ENCODE results near the gene KRTAP3-1.
"Not testable (repeated sequence)": the region's sequence is repeated elsewhere in the genome, so short reads cannot be mapped to it uniquely, and the experiment has no call there.

The KRTAP3-1 gene

DNA sequence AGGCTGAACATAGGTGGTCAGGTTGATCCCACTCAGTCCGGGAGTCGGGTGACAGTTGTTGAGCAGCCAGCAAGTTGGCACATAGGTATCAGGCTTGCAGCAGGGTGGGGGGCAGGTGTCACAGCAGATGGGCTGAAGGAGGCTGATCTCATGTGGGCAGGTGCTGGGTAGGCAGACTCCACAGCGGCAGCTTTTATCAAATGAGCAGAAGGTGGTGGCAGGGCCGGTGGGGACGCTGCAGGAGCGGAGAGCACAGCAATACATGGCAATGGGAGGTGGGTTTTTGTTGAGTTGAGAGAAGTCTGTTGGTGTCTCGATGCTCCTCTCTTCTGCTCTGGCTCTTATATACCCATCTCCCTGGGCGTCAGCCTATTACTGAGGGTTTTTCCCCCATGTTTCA lies at the start of gene KRTAP3-1:
Gene KRTAP3-1, minus strand, starts transcription at position 318 of the 400 bp plus-strand sequence. Its CDS starts 54 bp downstream, at position 264.
- H3K4me3 ChIP-seq (ENCODE audit: low read depth, low read length), result no peak within 1 kb of the TSS

DNA sequence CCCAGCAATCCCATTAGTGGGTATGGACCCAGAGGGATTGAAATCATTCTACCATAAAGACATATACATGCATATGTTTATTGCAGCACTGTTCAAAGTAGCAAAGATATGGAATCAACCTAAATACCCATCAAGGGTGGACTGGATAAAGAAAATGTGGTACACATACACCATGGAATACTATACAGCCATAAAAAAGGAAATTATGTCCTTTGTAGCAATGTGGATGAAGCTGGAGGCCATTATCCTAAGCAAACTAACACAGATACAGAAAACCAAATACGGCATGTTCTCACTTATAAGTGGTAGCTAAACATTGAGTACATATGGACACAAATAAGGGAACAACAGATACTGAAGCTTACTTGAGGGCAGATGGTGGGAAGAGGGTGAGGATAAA lies 48.6 kb upstream of the KRTAP3-1 start:
- H3K4me3 ChIP-seq (ENCODE audit: low read depth, low read length), result no peak overlapping the region

- not testable (repeated sequence) for H3K4me3 ChIP-seq (ENCODE audit: low read depth, low read length)
Measured at GRCh38 chr17:41055130-41055529, 46.2 kb upstream of the KRTAP3-1 start, which contains the start of gene KRTAP2-2. TSS of gene KRTAP2-2 (minus strand) at chr17:41055230. CDS start at chr17:41055211, 19 bp downstream.

DNA sequence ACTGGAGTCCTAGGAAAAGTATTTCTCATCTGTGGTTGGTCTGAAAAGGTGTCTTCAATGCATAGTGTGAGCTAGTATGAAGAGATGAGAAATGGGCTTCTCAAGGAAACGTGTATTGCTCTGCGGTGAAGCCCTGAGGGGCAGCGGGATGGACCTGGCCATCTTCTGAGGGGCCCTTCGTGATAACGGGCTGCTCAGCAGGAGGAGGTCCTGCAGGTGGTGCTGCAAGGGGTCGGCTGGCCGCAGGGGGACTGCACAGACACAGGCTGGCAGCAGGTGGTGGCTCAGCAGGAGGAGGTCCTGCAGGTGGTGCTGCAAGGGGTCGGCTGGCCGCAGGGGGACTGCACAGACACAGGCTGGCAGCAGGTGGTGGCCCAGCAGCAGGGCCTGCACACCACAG lies 45.6 kb upstream of the KRTAP3-1 start:
- not testable (repeated sequence) for H3K4me3 ChIP-seq (ENCODE audit: low read depth, low read length)

DNA sequence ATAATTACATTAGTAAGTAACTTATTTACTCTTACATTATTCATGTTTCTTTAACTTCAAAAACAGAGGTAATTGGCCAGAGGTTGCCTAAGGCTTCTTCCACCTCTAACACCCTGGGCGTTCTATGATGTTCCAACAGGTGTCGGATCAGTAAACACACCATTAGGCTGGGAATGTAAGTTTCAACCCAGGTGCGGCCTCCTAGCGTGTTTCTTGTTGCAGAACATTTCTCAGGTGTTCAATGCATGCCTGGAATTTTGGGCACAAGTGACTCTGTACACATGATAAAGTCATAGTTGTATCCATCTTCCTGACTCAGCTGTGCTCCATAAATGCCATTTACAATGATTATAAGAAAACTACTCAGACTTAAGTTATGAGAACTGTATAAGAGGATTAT lies 45.1 kb upstream of the KRTAP3-1 start:
- no peak overlapping the region for H3K4me3 ChIP-seq (ENCODE audit: low read depth, low read length)

DNA sequence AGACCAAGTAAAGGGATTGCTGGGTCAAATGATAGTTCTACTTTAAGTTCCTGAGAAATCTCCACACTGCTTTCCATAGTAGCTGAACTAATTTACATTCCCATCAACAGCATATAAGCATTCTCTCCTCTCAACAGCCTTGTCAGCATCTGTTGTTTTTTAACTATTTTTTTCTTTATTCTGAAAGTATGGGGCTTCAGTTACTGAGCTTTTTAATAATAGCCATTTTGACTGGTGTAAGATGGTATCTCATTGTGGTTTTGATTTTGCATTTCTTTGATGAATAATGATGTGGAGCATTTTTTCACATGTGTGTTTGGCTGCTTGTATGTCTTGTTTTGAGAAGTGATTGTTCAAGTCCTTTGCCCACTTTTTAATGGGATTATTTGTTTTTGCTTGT lies 43.6 kb upstream of the KRTAP3-1 start:
- no peak overlapping the region for H3K4me3 ChIP-seq (ENCODE audit: low read depth, low read length)

DNA sequence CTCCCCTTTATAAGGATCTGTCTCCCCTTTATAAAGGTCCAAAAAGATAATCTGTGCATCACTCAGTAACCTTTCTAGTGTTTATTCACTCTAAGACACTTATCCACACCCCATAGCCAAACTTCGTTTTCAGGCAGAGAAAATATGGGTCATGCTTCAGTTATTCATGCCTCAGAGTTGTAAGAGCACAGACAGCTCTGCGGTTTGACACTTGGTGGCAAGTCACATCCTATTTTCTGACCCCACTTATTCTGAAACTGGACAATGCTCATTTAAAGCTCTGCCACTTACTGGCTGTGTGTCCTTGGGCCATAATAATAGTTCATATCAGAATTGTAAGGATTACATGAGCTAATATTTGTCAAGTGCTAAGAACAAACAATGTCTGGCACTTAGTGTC lies 40.2 kb upstream of the KRTAP3-1 start:
- no peak overlapping the region for H3K4me3 ChIP-seq (ENCODE audit: low read depth, low read length)

DNA sequence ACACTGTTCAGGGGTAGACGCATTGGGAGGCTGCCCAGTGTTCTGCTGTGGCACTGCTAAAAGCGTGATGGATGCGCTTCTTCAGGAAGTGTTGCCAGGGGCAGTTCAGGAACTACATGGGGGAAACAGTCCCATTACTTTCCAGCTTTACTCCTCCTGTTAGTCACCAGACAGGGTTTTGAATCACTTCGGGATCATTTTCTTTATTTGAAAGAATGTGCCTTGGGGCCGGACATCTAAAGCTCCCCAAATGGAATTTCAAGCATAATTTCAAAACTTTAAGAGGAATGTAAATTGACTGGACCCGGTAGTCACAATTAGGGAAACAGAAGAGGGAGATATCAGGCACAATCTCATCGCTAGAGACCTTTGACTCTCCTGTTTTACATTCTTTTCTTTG lies 39.5 kb upstream of the KRTAP3-1 start:
- H3K4me3 ChIP-seq (ENCODE audit: low read depth, low read length), result no peak overlapping the region

GRCh38 chr17:41046735-41047465 lies 38.0 kb upstream of the KRTAP3-1 start, which contains the start of gene KRTAP2-1:
TSS of gene KRTAP2-1 (minus strand) at chr17:41047316. CDS start at chr17:41047267, 49 bp downstream.
- H3K4me3 ChIP-seq (ENCODE audit: low read depth, low read length), result not testable (repeated sequence)

DNA sequence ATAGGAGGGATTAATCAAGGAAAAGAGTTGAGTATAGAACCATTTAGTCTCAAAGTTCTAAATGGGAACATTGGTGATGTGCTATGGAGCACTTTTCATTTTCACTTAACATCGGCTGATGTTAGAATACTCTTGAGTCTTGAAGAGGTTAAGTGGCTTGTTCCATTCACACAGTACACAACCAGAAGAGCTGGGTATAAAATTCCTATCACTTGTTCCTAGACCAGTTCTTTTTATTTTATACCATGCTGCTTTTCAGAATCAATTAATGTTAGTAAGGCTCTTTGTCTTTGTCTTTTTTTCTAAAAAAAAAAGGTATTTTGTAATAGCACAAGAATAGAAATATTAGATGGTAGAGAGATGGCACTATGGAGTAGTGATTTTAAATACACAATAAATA lies 34.0 kb upstream of the KRTAP3-1 start:
- H3K4me3 ChIP-seq (ENCODE audit: low read depth, low read length), result no peak overlapping the region

- not testable (repeated sequence) for H3K4me3 ChIP-seq (ENCODE audit: low read depth, low read length)
Measured at GRCh38 chr17:41040783-41041571, 32.0 kb upstream of the KRTAP3-1 start, which contains the start of gene KRTAP1-1. TSS of gene KRTAP1-1 (minus strand) at chr17:41041450. CDS start at chr17:41041397, 53 bp downstream.

DNA sequence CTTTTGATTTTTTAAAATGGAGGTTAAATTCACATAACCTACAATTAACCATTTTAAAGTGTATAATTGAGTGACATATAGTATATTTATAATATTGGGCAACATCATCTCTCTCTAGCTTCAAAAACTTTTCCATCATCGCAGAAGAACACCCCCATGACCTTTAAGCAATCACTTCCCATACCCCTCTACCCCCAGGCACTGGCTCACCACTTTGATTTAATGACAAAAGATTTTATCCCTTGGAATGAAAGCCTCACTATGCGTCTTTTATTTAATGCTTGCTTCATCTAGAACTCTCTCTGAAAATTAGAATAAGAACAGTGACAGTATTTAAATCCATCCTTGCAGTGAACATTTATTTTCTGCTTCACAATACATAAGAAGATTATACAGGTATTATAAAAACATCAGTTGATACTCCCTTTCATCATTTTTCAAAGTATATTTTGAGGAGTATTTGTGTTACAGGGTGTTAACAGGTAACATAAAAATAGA lies 29.0 kb upstream of the KRTAP3-1 start:
- H3K4me3 ChIP-seq (ENCODE audit: low read depth, low read length), result no peak overlapping the region

DNA sequence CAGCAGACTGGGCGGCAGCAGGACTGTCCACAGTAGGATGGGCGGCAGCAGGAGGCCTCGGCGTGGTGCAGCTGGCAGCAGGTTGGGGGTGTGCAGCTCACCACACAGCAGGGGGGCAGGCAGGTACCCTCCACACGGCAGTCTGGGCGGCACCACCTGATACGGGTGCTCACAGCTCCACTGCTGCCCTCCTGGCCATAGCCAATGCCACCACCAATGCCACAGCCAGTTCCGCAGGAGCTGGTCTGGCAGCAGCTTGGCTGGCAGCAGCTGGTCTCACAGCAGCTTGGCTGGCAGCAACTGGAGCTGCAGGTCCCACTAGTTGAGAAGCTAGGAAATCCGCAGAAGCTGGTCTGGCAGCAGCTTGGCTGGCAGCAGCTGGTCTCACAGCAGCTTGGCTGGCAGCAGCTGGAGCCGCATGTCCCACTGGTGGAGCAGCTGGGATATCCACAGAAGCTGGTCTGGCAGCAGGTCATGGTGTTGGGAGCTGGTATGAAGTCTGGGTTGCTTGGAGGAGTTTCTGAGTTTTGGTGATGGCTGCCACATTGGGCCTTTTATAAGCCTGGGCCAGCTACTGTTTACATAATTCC lies 25.5 kb upstream of the KRTAP3-1 start, which contains the start of gene KRTAP1-3:
Gene KRTAP1-3, minus strand, starts transcription at position 529 of the 590 bp plus-strand sequence. Its CDS starts 53 bp downstream, at position 476.
- not testable (repeated sequence) for H3K4me3 ChIP-seq (ENCODE audit: low read depth, low read length)

- H3K4me3 ChIP-seq (ENCODE audit: low read depth, low read length), result no peak within 1 kb of the TSS
Measured at GRCh38 chr17:41029633-41030245, 20.8 kb upstream of the KRTAP3-1 start, which contains the start of gene KRTAP1-4. TSS of gene KRTAP1-4 (minus strand) at chr17:41030195. CDS start at chr17:41030078, 117 bp downstream.

DNA sequence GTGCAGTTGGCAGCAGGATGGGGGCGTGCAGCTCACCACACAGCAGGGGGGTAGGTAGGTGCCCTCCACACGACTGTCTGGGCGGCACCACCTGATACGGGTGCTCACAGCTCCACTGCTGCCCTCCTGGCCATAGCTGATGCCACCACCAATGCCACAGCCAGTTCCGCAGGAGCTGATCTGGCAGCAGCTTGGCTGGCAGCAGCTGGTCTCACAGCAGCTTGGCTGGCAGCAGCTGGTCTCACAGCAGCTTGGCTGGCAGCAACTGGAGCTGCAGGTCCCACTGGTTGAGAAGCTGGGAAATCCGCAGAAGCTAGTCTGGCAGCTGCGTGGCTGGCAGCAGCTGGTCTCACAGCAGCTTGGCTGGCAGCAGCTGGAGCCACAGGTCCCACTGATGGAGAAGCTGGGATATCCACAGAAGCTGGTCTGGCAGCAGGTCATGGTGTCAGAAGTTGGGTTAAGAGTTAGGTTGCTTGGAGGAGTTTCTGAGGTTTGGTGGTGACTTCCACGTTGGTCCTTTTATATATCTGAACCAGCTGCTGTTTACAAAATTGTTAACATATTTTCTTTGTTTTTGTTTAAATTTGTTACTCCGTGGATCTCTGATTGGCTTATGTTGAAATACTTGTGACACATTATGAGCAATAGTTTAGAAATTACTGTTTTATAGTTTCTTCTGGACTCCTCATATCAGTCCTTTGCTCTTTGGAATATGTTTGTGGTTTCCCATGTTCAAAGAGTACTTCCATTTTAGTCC lies 18.0 kb upstream of the KRTAP3-1 start, which contains the start of gene KRTAP1-5:
Gene KRTAP1-5, minus strand, starts transcription at position 494 of the 757 bp plus-strand sequence. Its CDS starts 53 bp downstream, at position 441.
- no peak within 1 kb of the TSS for H3K4me3 ChIP-seq (ENCODE audit: low read depth, low read length)

DNA sequence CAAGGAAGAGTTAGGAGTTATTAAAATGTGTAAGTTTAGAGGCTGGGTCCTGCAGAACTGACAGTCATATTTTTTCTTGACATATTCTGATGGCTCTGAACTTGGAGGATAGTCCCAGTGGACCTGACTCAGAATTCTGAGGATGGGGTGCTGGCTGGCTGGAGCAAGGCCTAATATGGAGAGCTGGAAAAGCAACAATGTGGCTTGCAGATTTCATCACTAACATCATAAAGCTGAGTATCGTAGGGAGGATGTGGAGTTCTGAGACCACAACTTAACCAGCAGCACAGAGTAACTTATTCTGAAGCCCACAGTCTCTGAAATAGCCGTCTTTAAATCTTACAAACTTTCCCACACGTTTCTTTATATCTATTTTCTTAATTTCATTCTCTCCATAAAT lies 15.8 kb upstream of the KRTAP3-1 start:
- H3K4me3 ChIP-seq (ENCODE audit: low read depth, low read length), result no peak overlapping the region

GRCh38 chr17:41020336-41020735 lies 11.4 kb upstream of the KRTAP3-1 start:
- H3K4me3 ChIP-seq (ENCODE audit: low read depth, low read length), result no peak overlapping the region

DNA sequence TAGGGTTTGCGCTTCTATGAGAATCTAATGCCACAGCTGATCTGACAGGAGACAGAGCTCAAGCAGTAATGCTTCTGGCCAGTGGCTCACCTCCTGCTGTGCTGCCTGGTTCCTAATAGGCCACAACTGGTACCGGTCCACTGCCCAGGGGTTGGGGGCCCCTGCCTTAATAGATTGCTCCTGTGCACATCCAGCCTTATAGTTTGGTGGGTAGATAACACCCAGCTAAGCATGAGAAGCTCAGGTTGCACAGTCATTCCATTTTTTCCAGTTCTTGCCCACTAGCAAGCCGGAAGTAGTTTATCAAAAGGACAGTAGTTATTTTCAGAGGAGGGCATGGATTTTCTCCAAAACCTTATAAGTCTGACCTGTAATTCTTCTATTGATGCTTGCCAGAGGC lies 10.5 kb upstream of the KRTAP3-1 start:
- no peak overlapping the region for H3K4me3 ChIP-seq (ENCODE audit: low read depth, low read length)

DNA sequence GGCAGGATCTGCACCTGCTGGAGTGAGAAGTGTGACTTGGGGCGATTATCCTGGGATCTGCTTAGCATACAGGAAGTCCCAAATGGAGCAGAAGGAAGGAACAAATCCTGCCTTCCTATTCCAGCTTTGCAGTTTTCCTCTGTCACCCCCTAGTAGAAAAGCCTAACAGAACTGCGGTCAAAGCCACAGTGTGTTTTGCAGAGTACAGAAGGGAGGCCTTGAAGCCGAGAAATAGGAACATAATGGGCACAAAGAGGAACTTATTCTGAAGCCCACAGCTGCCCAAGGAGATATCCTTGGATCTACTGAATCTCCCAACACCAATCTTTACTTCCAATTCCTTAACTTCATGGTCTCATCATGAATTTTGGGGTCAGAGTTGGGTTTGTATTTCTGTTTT lies 9.6 kb upstream of the KRTAP3-1 start:
- no peak overlapping the region for H3K4me3 ChIP-seq (ENCODE audit: low read depth, low read length)

Measured in iPS-11a (cell line).